CD4-positive, CD25-positive, alpha-beta regulatory T cell (primary cell): ENCODE measurements around the gene LZTR1. TPM values are rescaled to one million over a fixed set of nuclear protein-coding genes. Genes with fewer than 3 reads are reported as not detected.

Source experiments
- ATAC-seq, 2 donors: fragments of 150-1000 bp; cut with Tn5 transposase; one replicate each; pipeline ENCODE4 v1.10.0; 2021; ENCODE audit warnings: low read depth in 2 of 2, moderate number of reproducible peaks in 2 of 2, moderate library complexity in 1 of 2
- DNase-seq, 3 donors: peaks; one replicate each; pipeline versions ENCODE4 v3.0.0 to v3.0.0-alpha.2; 2012 to 2022; ENCODE audit warnings: mixed read lengths in 1 of 3
- H3K27ac ChIP-seq: one replicate; pipeline ENCODE4 v1.7.0; 2013; ENCODE audit warnings: mild to moderate bottlenecking, low read length; ENCODE audit not compliant: insufficient read depth, poor library complexity, severe bottlenecking
- H3K27me3 ChIP-seq: one replicate; pipeline ENCODE4 v1.7.0; 2013; ENCODE audit warnings: low read length; ENCODE audit not compliant: control insufficient read depth, insufficient read depth
- H3K36me3 ChIP-seq: one replicate; pipeline ENCODE4 v1.7.0; 2013; ENCODE audit warnings: mild to moderate bottlenecking, low read length, moderate library complexity; ENCODE audit not compliant: control insufficient read depth, insufficient read depth
- H3K4me1 ChIP-seq: 2 replicates; pipeline ENCODE4 v1.7.0; 2013; ENCODE audit warnings: mild to moderate bottlenecking, low read length; ENCODE audit not compliant: insufficient read depth, control insufficient read depth, poor library complexity, severe bottlenecking
- H3K4me3 ChIP-seq: one replicate; pipeline ENCODE4 v1.7.0; 2013; ENCODE audit warnings: low read depth, mild to moderate bottlenecking, low read length, moderate library complexity
- H3K9me3 ChIP-seq, 2 experiments: 1 replicate in 1 of 2; 2 replicates in 1 of 2; pipeline ENCODE4 v1.7.0; 2013; ENCODE audit warnings: low read length in 2 of 2, mild to moderate bottlenecking in 1 of 2, moderate library complexity in 1 of 2; ENCODE audit not compliant: control insufficient read depth in 2 of 2
- H3K27ac Mint-ChIP-seq, 3 donors: one replicate each; pipeline ENCODE4 v1.8.0; 2020 to 2022; ENCODE audit warnings: mild to moderate bottlenecking in 3 of 3, mixed read lengths in 3 of 3, moderate library complexity in 2 of 3
- H3K27me3 Mint-ChIP-seq: one replicate; pipeline ENCODE4 v1.8.0; 2022; ENCODE audit warnings: mild to moderate bottlenecking, mixed read lengths
- H3K36me3 Mint-ChIP-seq: one replicate; pipeline ENCODE4 v1.8.0; 2020; ENCODE audit warnings: mixed read lengths
- H3K4me1 Mint-ChIP-seq, 4 donors: one replicate each; pipeline ENCODE4 v1.8.0; 2020 to 2022; ENCODE audit warnings: mixed read lengths in 4 of 4, mild to moderate bottlenecking in 1 of 4
- H3K4me3 Mint-ChIP-seq, 4 donors: one replicate each; pipeline ENCODE4 v1.8.0; 2020 to 2022; ENCODE audit warnings: mild to moderate bottlenecking in 4 of 4, mixed read lengths in 4 of 4, moderate library complexity in 3 of 4
- H3K9me3 Mint-ChIP-seq, 7 donors: one replicate each; pipeline ENCODE4 v1.8.0; 2020 to 2022; ENCODE audit warnings: mixed read lengths in 7 of 7, mild to moderate bottlenecking in 3 of 7, moderate library complexity in 2 of 7
- polyA plus RNA-seq, 4 donors: library from polyadenylated mRNA; unstranded; fragments of 300-500 nt; fragmentation: Illumina TruSeq; gene quantifications; one replicate each; pipeline ENCODE4 v1.2.3, GENCODE V29; 2021
- total RNA-seq: library from RNA; stranded (reverse); gene quantifications from one replicate; pipeline ENCODE4 v1.2.3, GENCODE V29; 2022

LZTR1 gene
- total and polyA plus RNA-seq, 5 donors from 2014 or later, result 9.6 to 69.4 (median 12.1) TPM

GRCh38 chr22:20998411-20999336, 16.6 kb downstream of the LZTR1 start:
- Histone ChIP-seq H3K27me3 (no peaks in the 10 kb centered on the region), H3K36me3 (peaks cover 17% of the 10 kb centered on the region), H3K4me1 (peaks cover 26% of the 10 kb centered on the region), H3K27ac (no peak overlapping the region), H3K9me3 (no peaks in the 10 kb centered on the region), H3K4me3 (no peak overlapping the region)
- Mint-ChIP-seq H3K27ac (no peak overlapping the region), H3K36me3 (peaks cover 4% of the 10 kb centered on the region), H3K4me3 (peak overlapping the region; percentile 33 to 70 (median 64)), H3K4me1 (peaks cover 5 to 48% (median 17%) of the 10 kb centered on the region in 4 donors), H3K9me3 (peaks cover 0 to 1% (median 0%) of the 10 kb centered on the region in 7 donors), H3K27me3 (no peaks in the 10 kb centered on the region)
- ATAC-seq (no peak), DNase-seq (no peak)

- Histone ChIP-seq H3K4me3 (no peak overlapping the region), H3K27me3 (no peaks in the 10 kb centered on the region), H3K27ac (peak overlapping the region; percentile 99), H3K36me3 (peaks cover 17% of the 10 kb centered on the region), H3K4me1 (peaks cover 27% of the 10 kb centered on the region), H3K9me3 (no peaks in the 10 kb centered on the region)
- no peaks in the 10 kb centered on the region for H3K27me3 Mint-ChIP-seq
- peak overlapping the region in 3 of 4 donors; percentile 57 to 99 (median 82) for H3K4me3 Mint-ChIP-seq
- ATAC-seq (no peak), DNase-seq (no peak)
- peaks cover 0 to 1% (median 0%) of the 10 kb centered on the region in 7 donors for H3K9me3 Mint-ChIP-seq
- peaks cover 4% of the 10 kb centered on the region for H3K36me3 Mint-ChIP-seq
- peak overlapping the region in 1 of 3 donors; percentile 99 for H3K27ac Mint-ChIP-seq
- H3K4me1 Mint-ChIP-seq, result peaks cover 5 to 53% (median 18%) of the 10 kb centered on the region in 4 donors
Observed at GRCh38 chr22:20999350-21000206, 17.5 kb downstream of the LZTR1 start.

GRCh38 chr22:21000207-21000986, 18.3 kb downstream of the LZTR1 start:
- Histone ChIP-seq H3K27ac (peak overlapping the region; percentile 99), H3K4me1 (peaks cover 27% of the 10 kb centered on the region), H3K27me3 (no peaks in the 10 kb centered on the region), H3K36me3 (peaks cover 17% of the 10 kb centered on the region), H3K9me3 (no peaks in the 10 kb centered on the region), H3K4me3 (peak overlapping the region; percentile 74)
- no peak for ATAC-seq
- Mint-ChIP-seq H3K4me3 (peak overlapping the region; percentile 94 to 99 (median 97)), H3K36me3 (peaks cover 4% of the 10 kb centered on the region), H3K27me3 (no peaks in the 10 kb centered on the region), H3K9me3 (peaks cover 0 to 1% (median 0%) of the 10 kb centered on the region in 7 donors), H3K27ac (peak overlapping the region; percentile 96 to 99 (median 99)), H3K4me1 (peaks cover 5 to 53% (median 18%) of the 10 kb centered on the region in 4 donors)
- DNase-seq, result no peak

- H3K27me3 Mint-ChIP-seq, result no peaks in the 10 kb centered on the region
- H3K4me3 Mint-ChIP-seq, result peak overlapping the region; percentile 94 to 99 (median 97)
- peaks cover 4% of the 10 kb centered on the region for H3K36me3 Mint-ChIP-seq
- Histone ChIP-seq H3K27me3 (no peaks in the 10 kb centered on the region), H3K36me3 (peaks cover 17% of the 10 kb centered on the region), H3K4me3 (peak overlapping the region; percentile 74), H3K27ac (peak overlapping the region; percentile 99), H3K4me1 (peaks cover 27% of the 10 kb centered on the region), H3K9me3 (no peaks in the 10 kb centered on the region)
- H3K4me1 Mint-ChIP-seq, result peaks cover 5 to 53% (median 18%) of the 10 kb centered on the region in 4 donors
- H3K27ac Mint-ChIP-seq, result peak overlapping the region; percentile 96 to 99 (median 99)
- DNase-seq (no peak), ATAC-seq (no peak)
- H3K9me3 Mint-ChIP-seq, result peaks cover 0 to 1% (median 0%) of the 10 kb centered on the region in 7 donors
Observed at GRCh38 chr22:21000987-21001600, 19.0 kb downstream of the LZTR1 start.

GRCh38 chr22:21001601-21002325, 19.7 kb downstream of the LZTR1 start, which contains the start of gene THAP7:
Gene THAP7, minus strand, starts transcription at chr22:21002118. Its CDS starts 207 bp downstream, at chr22:21001911.
- Mint-ChIP-seq H3K9me3 (no peaks in the 10 kb centered on the region), H3K4me3 (peak within 1 kb of the TSS; percentile 94 to 99 (median 97)), H3K36me3 (peaks cover 4% of the 10 kb centered on the region), H3K4me1 (peaks cover 5 to 53% (median 18%) of the 10 kb centered on the region in 4 donors), H3K27me3 (no peaks in the 10 kb centered on the region), H3K27ac (peak within 1 kb of the TSS; percentile 96 to 99 (median 99))
- ATAC-seq (peak; percentile 92 to 93), DNase-seq (peak; percentile 96 to 98 (median 98))
- H3K4me3 ChIP-seq, result peak within 1 kb of the TSS; percentile 84
- peaks cover 15% of the 10 kb centered on the region for H3K36me3 ChIP-seq
- peak within 1 kb of the TSS; percentile 99 for H3K27ac ChIP-seq
- peaks cover 27% of the 10 kb centered on the region for H3K4me1 ChIP-seq
- no peaks in the 10 kb centered on the region for H3K9me3 ChIP-seq
- no peaks in the 10 kb centered on the region for H3K27me3 ChIP-seq

- Histone ChIP-seq H3K4me1 (peaks cover 27% of the 10 kb centered on the region), H3K27ac (peak overlapping the region; percentile 99), H3K27me3 (no peaks in the 10 kb centered on the region), H3K9me3 (no peaks in the 10 kb centered on the region), H3K4me3 (no peak overlapping the region), H3K36me3 (peaks cover 11% of the 10 kb centered on the region)
- Mint-ChIP-seq H3K4me3 (peak overlapping the region in 2 of 4 donors; percentile 94 to 99), H3K27me3 (no peaks in the 10 kb centered on the region), H3K4me1 (peaks cover 7 to 51% (median 20%) of the 10 kb centered on the region in 4 donors), H3K36me3 (peaks cover 4% of the 10 kb centered on the region), H3K27ac (peak overlapping the region in 2 of 3 donors; percentile 47 to 63), H3K9me3 (no peaks in the 10 kb centered on the region)
- DNase-seq, result no peak
- no peak for ATAC-seq
Observed at GRCh38 chr22:21003782-21004181, 21.7 kb downstream of the LZTR1 start.
